ENCODE measurements around the gene CLEC18C. TPM values are rescaled to one million over a fixed set of nuclear protein-coding genes. Genes with fewer than 3 reads are reported as not detected.
"Not testable (repeated sequence)": the region's sequence is repeated elsewhere in the genome, so short reads cannot be mapped to it uniquely, and the experiment has no call there.

Gene CLEC18C
- total RNA-seq, 2 donors from 2014 or later = 1.8 TPM; not detected in 1

GRCh38 chr16:70204668-70205405, 31.2 kb downstream of the CLEC18C start:
- H3K36me3 ChIP-seq (replicated peaks in 1 of 2; ENCODE audit: insufficient read depth in 1 of 2, low read depth in 2 of 2); H3K27ac ChIP-seq; H3K27me3 ChIP-seq; DNase-seq; intact Hi-C loops (cut with DNase I); H3K4me1 ChIP-seq; ATAC-seq; H3K9me3 ChIP-seq; H3K4me3 ChIP-seq: not testable (repeated sequence)
- 93% methylated on average over 6 of the region's 46 CpGs; no CpG with 5 or more reads in 1 of the 2 donors for WGBS, 2 donors

GRCh38 chr16:70206382-70206781, 32.8 kb downstream of the CLEC18C start:
- H3K27ac ChIP-seq; DNase-seq; H3K4me3 ChIP-seq; intact Hi-C loops (cut with DNase I); H3K27me3 ChIP-seq; H3K9me3 ChIP-seq; H3K4me1 ChIP-seq; H3K36me3 ChIP-seq (replicated peaks in 1 of 2; ENCODE audit: insufficient read depth in 1 of 2, low read depth in 2 of 2); ATAC-seq: not testable (repeated sequence)
- WGBS, 2 donors = 43 to 53% methylated on average over 4 to 6 of the region's 6 CpGs

- H3K9me3 ChIP-seq; intact Hi-C loops (cut with DNase I); H3K4me1 ChIP-seq; ATAC-seq; DNase-seq; H3K36me3 ChIP-seq (replicated peaks in 1 of 2; ENCODE audit: insufficient read depth in 1 of 2, low read depth in 2 of 2); H3K27ac ChIP-seq; H3K4me3 ChIP-seq; H3K27me3 ChIP-seq: not testable (repeated sequence)
- WGBS, 2 donors = 83 to 88% methylated on average over 2 of the region's 2 CpGs
Observed at GRCh38 chr16:70218586-70218985, 45.0 kb downstream of the CLEC18C start.

- intact Hi-C loops (cut with DNase I); H3K4me3 ChIP-seq; ATAC-seq; H3K9me3 ChIP-seq; H3K27me3 ChIP-seq; H3K27ac ChIP-seq; H3K36me3 ChIP-seq (replicated peaks in 1 of 2; ENCODE audit: insufficient read depth in 1 of 2, low read depth in 2 of 2); DNase-seq; H3K4me1 ChIP-seq: not testable (repeated sequence)
- 83% methylated on average over 1 of the region's 2 CpGs; no CpG with 5 or more reads in 1 of the 2 donors for WGBS, 2 donors
Observed at GRCh38 chr16:70222574-70222973, 49.0 kb downstream of the CLEC18C start.

- ATAC-seq; H3K4me1 ChIP-seq; H3K36me3 ChIP-seq (replicated peaks in 1 of 2; ENCODE audit: insufficient read depth in 1 of 2, low read depth in 2 of 2); DNase-seq; H3K9me3 ChIP-seq; intact Hi-C loops (cut with DNase I); H3K27me3 ChIP-seq; H3K27ac ChIP-seq; H3K4me3 ChIP-seq: not testable (repeated sequence)
- WGBS, 2 donors = 14% methylated on average over 1 of the region's 2 CpGs; no CpG with 5 or more reads in 1 of the 2 donors
Observed at GRCh38 chr16:70223216-70223615, 49.6 kb downstream of the CLEC18C start.

- H3K4me3 ChIP-seq; H3K9me3 ChIP-seq; DNase-seq; H3K27ac ChIP-seq; ATAC-seq; H3K4me1 ChIP-seq; H3K27me3 ChIP-seq; intact Hi-C loops (cut with DNase I); H3K36me3 ChIP-seq (replicated peaks in 1 of 2; ENCODE audit: insufficient read depth in 1 of 2, low read depth in 2 of 2): not testable (repeated sequence)
- WGBS, 2 donors = 33 to 69% methylated on average over 1 of the region's 3 CpGs
Observed at GRCh38 chr16:70223971-70224513, 50.5 kb downstream of the CLEC18C start.

GRCh38 chr16:70224645-70225044, 51.1 kb downstream of the CLEC18C start:
- 95 to 96% methylated on average over 4 to 12 of the region's 24 CpGs for WGBS, 2 donors
- DNase-seq; H3K27me3 ChIP-seq; H3K36me3 ChIP-seq (replicated peaks in 1 of 2; ENCODE audit: insufficient read depth in 1 of 2, low read depth in 2 of 2); ATAC-seq; H3K4me1 ChIP-seq; intact Hi-C loops (cut with DNase I); H3K9me3 ChIP-seq; H3K27ac ChIP-seq; H3K4me3 ChIP-seq: not testable (repeated sequence)

GRCh38 chr16:70225430-70225829, 51.8 kb downstream of the CLEC18C start:
- H3K4me3 ChIP-seq; intact Hi-C loops (cut with DNase I); ATAC-seq; H3K27ac ChIP-seq; H3K36me3 ChIP-seq (replicated peaks in 1 of 2; ENCODE audit: insufficient read depth in 1 of 2, low read depth in 2 of 2); H3K27me3 ChIP-seq; H3K4me1 ChIP-seq; DNase-seq; H3K9me3 ChIP-seq: not testable (repeated sequence)
- 94 to 95% methylated on average over 4 of the region's 4 CpGs for WGBS, 2 donors

GRCh38 chr16:70226024-70226423, 52.4 kb downstream of the CLEC18C start:
- ATAC-seq; intact Hi-C loops (cut with DNase I); H3K4me1 ChIP-seq; H3K4me3 ChIP-seq; DNase-seq; H3K9me3 ChIP-seq; H3K27ac ChIP-seq; H3K27me3 ChIP-seq; H3K36me3 ChIP-seq (replicated peaks in 1 of 2; ENCODE audit: insufficient read depth in 1 of 2, low read depth in 2 of 2): not testable (repeated sequence)

- H3K27ac ChIP-seq; H3K9me3 ChIP-seq; intact Hi-C loops (cut with DNase I); H3K36me3 ChIP-seq (replicated peaks in 1 of 2; ENCODE audit: insufficient read depth in 1 of 2, low read depth in 2 of 2); ATAC-seq; H3K4me3 ChIP-seq; H3K4me1 ChIP-seq; DNase-seq; H3K27me3 ChIP-seq: not testable (repeated sequence)
- WGBS, 2 donors = 56 to 74% methylated on average over 3 of the region's 3 CpGs
Observed at GRCh38 chr16:70231831-70232230, 58.2 kb downstream of the CLEC18C start.
